HG03378 (cell line): ENCODE results near the gene TFCP2L1.

Source experiments
- ATAC-seq: cut with Tn5 transposase; IDR thresholded peaks from one replicate; pipeline ENCODE4 v1.9.1; 2021; ENCODE audit warnings: mild to moderate bottlenecking, moderate library complexity; ENCODE audit not compliant: unreplicated experiment

Gene TFCP2L1

GRCh38 chr2:121243821-121244460 lies 41.1 kb downstream of the TFCP2L1 start:
- no peak for ATAC-seq

GRCh38 chr2:121242976-121243375 lies 42.0 kb downstream of the TFCP2L1 start:
- no peak for ATAC-seq

- no peak for ATAC-seq
These were observed 42.7 kb downstream of the TFCP2L1 start for GRCh38 chr2:121242175-121242875.

GRCh38 chr2:121241466-121241865 lies 43.5 kb downstream of the TFCP2L1 start:
- no peak for ATAC-seq

DNA sequence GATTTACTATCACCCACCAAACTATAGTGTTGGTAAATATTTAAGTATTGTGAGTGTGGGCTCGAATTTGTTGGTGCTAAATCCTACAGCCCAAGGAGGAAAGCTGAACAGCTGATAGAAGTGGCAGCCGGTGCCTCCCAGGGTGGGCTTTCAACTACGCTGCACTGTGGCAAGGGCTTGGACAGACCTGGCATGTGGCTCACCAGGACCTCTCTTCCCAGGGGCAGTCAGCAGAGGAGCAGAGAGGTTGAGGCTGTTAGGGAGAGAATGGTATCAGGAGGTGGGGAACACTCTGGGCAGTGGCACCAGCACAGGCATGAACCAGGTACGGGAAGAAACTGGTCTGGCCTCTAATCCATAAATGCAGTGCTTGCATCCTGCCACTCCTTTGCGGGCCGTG lies 44.6 kb downstream of the TFCP2L1 start:
- no peak for ATAC-seq

DNA sequence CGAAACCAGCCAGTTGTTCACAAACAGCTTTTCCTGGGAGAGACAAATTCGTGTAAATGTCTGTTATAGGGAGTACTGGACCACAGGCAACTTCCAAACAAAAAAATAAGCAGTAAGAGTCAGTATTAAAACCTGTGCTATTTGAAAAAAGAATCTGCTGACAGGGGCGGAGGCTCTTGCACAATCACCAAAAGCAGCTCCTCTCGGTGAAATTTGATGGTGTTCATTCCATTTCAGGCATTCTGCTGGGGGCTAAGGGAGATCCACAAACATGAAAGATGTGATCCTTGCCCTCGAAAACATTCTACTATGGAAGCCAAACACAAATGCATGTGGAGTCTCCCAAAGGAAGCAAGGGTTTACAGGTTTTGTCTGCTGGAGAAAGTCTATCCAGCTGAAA lies 45.0 kb downstream of the TFCP2L1 start:
- no peak for ATAC-seq

DNA sequence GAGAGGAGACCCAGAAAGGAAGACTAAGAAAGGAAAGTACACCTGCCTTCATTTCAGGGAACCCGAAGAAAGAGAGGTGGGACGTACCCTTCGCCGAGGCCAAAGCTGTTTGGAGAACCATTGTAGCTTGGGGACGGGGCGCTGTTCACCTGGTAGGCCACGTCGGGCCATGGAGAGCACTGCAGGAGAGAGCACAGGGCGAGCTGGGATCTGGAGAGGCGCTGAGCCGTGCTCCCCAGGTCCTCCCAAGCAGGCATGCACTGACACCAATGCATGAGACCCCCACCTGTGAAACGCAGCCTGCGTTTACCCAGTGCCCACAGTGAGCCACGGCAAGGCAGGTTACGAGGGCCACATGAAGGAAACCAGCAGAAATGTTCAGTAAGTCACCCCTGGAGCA lies 45.5 kb downstream of the TFCP2L1 start:
- no peak for ATAC-seq

GRCh38 chr2:121238828-121239227 lies 46.2 kb downstream of the TFCP2L1 start:
- no peak for ATAC-seq

DNA sequence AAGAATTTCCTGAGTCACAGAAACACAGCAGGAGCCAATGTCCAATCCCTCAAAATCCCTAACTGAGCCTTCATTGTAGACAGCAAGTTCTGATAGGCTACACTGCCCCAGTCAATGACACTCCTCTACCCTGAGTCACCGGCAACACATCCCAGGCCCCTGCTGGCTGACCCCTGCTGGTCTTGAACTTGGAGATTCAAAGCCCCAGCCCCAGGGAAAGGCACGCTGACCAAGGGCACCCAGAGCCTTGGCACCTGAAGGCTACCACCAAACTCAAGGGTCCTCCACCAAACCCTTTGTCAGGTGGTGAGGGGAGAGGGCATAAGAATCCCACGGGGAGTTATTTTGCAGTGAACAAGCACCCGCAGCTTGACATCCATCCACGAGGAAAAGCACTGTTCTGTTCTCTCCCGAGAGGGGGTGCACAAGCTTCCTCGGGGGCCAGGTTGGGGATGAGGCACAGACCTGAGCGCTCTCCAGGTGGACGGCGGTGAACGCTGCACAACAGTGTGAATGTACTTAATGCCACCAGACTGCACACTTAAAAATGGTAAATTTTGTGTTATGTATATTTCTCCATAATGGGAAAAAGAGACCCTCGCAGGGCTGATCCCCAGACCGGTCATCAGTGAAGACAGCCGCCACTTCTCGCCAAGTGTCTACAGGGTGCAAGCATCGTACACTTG lies 46.9 kb downstream of the TFCP2L1 start:
- ATAC-seq = no peak

DNA sequence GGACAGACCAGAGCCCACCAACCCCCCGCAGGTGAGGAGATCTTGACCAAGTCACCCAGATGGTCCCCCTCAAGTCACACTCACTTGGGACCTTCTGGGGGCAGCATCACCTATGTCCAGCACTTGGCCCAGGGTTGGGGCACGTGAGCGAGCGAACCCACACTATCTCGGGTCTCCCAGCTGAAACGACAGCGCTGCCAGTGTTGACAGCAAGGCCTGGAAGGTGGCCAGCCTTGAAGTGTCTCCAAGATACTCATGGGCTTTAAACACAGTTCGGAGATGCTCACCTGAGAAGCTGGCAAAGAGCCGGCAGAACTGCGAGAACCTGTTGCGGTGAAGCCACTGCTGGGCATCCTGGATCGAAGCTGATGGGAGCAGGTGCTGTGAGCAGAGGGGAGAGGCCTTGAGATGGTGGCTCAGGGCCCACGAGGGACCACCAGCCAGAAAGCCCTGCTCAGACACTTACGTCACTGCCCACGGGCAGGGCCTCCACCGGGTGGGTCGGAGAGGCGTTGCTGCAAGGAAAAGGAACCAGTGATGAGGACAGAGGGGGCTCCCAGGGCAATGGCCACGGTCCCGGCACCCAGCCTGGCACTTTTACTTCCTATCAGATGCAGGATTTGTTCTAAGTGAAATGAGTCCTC lies 47.5 kb downstream of the TFCP2L1 start:
- ATAC-seq = no peak

GRCh38 chr2:121236650-121237180 lies 48.3 kb downstream of the TFCP2L1 start:
- ATAC-seq = no peak

DNA sequence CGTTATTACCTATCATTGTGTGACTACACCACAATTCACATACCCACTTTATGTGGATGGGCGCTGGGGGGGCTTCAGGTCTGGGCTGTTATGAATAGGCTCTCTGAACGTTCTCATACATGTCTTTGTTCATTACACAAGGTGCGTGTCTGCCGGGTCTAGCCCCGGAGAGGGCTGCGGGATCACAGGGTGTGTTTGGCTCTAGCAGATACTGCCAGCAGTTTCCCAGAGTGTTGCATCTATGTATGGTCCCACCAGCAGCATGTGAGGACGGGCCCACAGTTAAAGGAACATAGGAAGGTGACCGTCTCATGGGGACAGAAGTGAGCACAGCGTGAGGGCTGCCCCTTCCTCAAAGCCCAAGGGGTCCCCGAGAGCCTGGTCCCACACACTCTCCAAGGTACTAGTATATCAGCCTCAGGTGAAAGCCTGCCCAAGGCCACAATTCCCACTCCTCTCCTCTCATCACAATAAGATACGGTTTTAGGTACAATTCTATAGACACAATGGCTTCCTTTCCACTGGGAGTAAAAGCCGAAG lies 48.8 kb downstream of the TFCP2L1 start:
- no peak for ATAC-seq

- ATAC-seq = no peak
These were observed 49.5 kb downstream of the TFCP2L1 start for GRCh38 chr2:121235542-121235941.

GRCh38 chr2:121234791-121235190 lies 50.2 kb downstream of the TFCP2L1 start:
- ATAC-seq = no peak

DNA sequence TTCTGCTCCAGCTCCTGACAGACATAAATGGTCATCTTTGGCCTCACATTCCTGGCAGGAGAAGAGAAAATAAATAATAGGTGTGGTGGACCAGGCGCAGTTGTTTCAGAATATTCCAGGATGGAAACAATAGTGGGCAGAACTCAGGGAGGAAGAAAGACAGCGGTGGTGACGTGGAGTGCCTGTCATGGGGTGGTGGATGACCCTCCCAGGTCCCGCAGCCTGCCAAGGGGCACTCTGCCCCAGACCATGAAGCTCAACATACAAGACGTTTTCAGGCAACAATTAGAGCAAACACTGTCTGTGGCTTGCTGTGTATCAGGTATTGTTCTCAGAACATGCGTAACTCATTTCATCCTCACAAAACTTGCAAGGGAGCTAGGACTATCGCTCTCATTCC lies 50.9 kb downstream of the TFCP2L1 start:
- no peak for ATAC-seq

- ATAC-seq = no peak
These were observed 51.4 kb downstream of the TFCP2L1 start for GRCh38 chr2:121233486-121234110.

- ATAC-seq = no peak
These were observed 52.3 kb downstream of the TFCP2L1 start for GRCh38 chr2:121232626-121233265.

- ATAC-seq = no peak
These were observed 53.5 kb downstream of the TFCP2L1 start for GRCh38 chr2:121231385-121232000.

DNA sequence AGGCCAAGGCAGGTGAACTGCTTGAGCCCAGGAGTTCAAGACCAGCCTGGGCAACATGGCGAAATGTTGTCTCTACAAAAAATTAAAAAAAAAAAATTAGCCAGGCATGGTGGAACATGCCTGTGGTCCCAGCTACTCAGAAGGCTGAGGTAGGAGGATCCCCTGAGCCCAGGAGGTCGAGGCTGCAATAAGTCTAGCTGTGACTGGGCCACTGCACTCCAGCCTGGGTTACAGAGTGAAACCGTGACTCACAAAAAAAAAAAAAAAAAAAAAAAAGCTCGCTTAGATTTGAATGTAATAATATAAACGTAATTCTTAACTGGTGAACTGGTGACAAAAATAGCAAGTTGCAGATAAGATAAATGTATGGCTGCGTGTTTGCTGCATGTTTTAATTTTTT lies 56.5 kb downstream of the TFCP2L1 start:
- no peak for ATAC-seq
